ENCODE results near the gene HIP1.
"Not testable (repeated sequence)": the region's sequence is repeated elsewhere in the genome, so short reads cannot be mapped to it uniquely, and the experiment has no call there.

The HIP1 gene

GRCh38 chr7:75694638-75695399 lies 43.9 kb downstream of the HIP1 start:
- no peak for DNase-seq (ENCODE audit: low read depth)
- TF ChIP-seq CTCF (IDR thresholded peaks at IDR 0.05; ENCODE audit: control insufficient read depth, insufficient read depth, low read depth, low read length, missing control alignments) = no peak
- no peak overlapping the region for H3K4me3 ChIP-seq (ENCODE audit: control insufficient read depth, low read depth, low read length)

GRCh38 chr7:75693668-75694067 lies 45.1 kb downstream of the HIP1 start:
- not testable (repeated sequence) for DNase-seq (ENCODE audit: low read depth); H3K4me3 ChIP-seq (ENCODE audit: control insufficient read depth, low read depth, low read length)

GRCh38 chr7:75691793-75692543 lies 46.8 kb downstream of the HIP1 start:
- no peak for TF ChIP-seq CTCF (IDR thresholded peaks at IDR 0.05; ENCODE audit: control insufficient read depth, insufficient read depth, low read depth, low read length, missing control alignments)
- DNase-seq (ENCODE audit: low read depth) = no peak
- H3K4me3 ChIP-seq (ENCODE audit: control insufficient read depth, low read depth, low read length) = no peak overlapping the region

GRCh38 chr7:75690121-75690523 lies 48.6 kb downstream of the HIP1 start:
- no peak overlapping the region for H3K4me3 ChIP-seq (ENCODE audit: control insufficient read depth, low read depth, low read length)
- no peak for TF ChIP-seq CTCF (IDR thresholded peaks at IDR 0.05; ENCODE audit: control insufficient read depth, insufficient read depth, low read depth, low read length, missing control alignments)
- no peak for DNase-seq (ENCODE audit: low read depth)

- no peak for TF ChIP-seq CTCF (IDR thresholded peaks at IDR 0.05; ENCODE audit: control insufficient read depth, insufficient read depth, low read depth, low read length, missing control alignments)
Measured at GRCh38 chr7:75689246-75690099, 49.3 kb downstream of the HIP1 start.

GRCh38 chr7:75688200-75689136 lies 50.3 kb downstream of the HIP1 start:
- DNase-seq (ENCODE audit: low read depth) = no peak
- TF ChIP-seq CTCF (IDR thresholded peaks at IDR 0.05; ENCODE audit: control insufficient read depth, insufficient read depth, low read depth, low read length, missing control alignments) = no peak
- H3K4me3 ChIP-seq (ENCODE audit: control insufficient read depth, low read depth, low read length) = no peak overlapping the region

More at GRCh38 chr7:75689246-75690099, 49.3 kb downstream of the HIP1 start:
- no peak for DNase-seq (ENCODE audit: low read depth)
- H3K4me3 ChIP-seq (ENCODE audit: control insufficient read depth, low read depth, low read length) = no peak overlapping the region

Data from AG09309 (cell line).